Retinal pigment epithelial cell (primary cell): ENCODE data around the gene PRKG2.

ENCODE experiments used
- DNase-seq: peaks from one replicate; pipeline ENCODE4 v3.0.0-alpha.2; 2010; ENCODE audit warnings: low read depth
- H3K4me3 ChIP-seq: 2 replicates; pipeline ENCODE4 v1.5.1; 2011; ENCODE audit warnings: mild to moderate bottlenecking, low read length, control low read depth, moderate library complexity
- CTCF ChIP-seq: conservative IDR thresholded peaks from 2 replicates; pipeline ENCODE4 v1.5.1; 2011; ENCODE audit warnings: low read depth, low read length, control low read depth, inconsistent platforms

PRKG2 gene

DNA sequence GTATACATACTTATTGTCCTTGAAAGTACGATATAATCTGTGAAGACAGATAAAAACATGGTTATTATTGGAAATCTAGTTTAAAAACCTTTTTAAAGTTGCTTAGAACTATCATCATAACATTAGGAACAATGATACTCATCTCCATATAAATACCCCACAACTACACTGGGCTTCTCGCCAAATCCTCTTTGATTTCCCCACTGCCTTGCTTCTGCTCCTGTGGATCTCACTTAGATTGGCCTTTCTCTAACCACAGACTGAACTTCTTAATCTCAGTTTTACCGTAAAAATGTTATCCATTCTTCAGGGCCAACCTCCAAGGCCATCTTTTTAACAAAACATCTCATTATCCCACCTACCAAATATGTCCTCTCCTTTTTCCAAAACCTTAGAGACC, 77.6 kb downstream of the PRKG2 start:
- no peak for TF ChIP-seq CTCF
- DNase-seq: no peak
- no peak overlapping the region for H3K4me3 ChIP-seq

- H3K4me3 ChIP-seq: no peak overlapping the region
- DNase-seq: peak; percentile 89
- TF ChIP-seq CTCF: no peak
Observed at GRCh38 chr4:81136161-81136905, 78.7 kb downstream of the PRKG2 start.

DNA sequence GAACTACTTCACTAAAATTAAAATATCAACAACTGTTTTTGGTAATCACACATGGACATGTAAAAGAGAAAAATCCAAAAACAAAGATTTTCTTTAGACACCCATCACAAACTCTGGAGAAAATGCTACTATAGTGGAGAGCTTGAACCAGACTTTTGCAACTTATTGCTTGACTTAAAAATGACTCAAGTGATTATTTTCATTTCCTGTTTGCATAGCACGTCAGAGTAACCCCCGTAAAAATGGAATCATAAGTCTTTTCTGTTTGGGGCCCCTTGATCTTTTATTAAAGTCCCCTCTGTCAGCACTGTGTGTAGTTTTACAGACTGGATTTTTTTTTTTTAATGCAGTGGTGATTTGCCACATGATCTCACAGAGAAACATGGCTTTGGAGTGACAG, 79.5 kb downstream of the PRKG2 start:
- no peak for TF ChIP-seq CTCF
- H3K4me3 ChIP-seq: no peak overlapping the region
- DNase-seq: no peak

DNA sequence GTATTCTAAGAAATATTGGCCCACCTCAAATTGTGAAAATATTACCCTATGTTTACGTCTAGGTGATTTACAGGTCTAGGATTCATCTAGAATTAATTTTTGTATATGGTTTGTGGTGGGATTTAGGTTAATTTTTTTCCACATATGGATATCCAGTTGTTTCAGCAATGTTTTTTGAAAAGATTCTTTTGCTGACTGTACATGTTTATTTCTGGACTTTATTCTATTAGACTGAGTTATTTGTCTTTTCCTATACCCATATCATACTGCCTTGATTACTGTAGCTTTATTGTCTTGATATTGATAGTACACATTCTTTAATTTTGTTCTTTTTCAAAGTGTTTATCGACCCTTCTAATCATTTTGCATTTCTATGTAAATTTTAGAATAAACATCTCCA, 83.5 kb downstream of the PRKG2 start:
- TF ChIP-seq CTCF: no peak
- no peak for DNase-seq
- H3K4me3 ChIP-seq: no peak overlapping the region

DNA sequence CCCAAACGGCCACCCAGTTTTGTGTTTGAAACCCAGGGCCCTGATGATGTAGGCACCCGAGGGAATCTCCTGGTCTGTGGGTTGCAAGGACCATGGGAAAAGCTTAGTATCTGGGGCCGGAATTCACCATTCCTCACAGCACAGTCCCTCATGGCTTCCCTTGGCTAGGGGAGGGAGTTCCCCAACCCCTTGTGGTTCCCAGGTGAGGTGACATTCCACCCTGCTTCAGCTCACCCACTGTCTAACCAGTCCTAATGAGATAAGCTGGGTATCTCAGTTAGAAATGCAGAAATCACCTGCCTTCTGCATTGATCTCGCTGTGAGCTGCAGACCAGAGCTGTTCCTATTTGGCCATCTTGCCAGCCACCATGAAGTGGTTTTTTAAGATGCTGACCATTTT, 84.0 kb downstream of the PRKG2 start:
- no peak for DNase-seq
- H3K4me3 ChIP-seq: no peak overlapping the region
- no peak for TF ChIP-seq CTCF

DNA sequence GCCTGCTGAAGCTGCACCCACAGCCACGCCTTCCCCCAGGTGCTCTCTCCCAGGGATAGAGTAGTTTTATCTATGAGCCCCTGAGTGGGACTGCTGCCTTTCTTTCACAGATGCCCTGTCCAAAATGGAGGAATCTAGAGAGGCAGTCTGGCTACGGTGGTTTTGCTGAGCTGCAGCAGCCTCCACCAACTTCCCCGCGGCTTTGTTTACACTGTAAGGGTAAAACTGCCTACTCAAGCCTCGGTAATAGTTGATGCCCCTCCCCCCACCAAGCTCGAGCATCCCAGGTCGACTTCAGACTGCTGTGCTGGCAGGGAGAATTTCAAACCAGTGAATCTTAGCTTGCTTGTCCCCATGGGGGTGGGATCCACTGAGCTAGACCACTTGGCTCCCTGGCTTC, 84.5 kb downstream of the PRKG2 start:
- TF ChIP-seq CTCF: no peak
- no peak overlapping the region for H3K4me3 ChIP-seq
- no peak for DNase-seq

DNA sequence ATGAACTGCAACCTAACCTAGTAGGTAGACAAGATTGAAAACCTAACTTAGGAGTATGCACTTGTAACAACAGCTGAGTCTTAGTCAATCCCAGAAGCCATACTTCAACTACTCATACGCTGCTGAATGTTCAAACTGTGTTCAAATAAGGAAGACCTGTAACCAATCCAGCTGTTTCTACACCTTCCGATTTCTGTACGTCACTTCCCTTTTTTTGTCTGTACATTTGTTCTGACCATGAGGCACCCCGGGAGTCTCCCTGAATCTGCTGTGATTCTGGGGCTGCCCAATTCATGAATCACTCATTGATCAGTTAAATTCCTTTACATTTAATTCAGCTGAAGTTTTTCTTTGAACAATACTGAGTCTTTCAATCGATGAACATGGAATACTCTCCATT, 95.0 kb downstream of the PRKG2 start:
- H3K4me3 ChIP-seq: no peak overlapping the region
- TF ChIP-seq CTCF: no peak
- DNase-seq: no peak
